Superior temporal gyrus (tissue), 1 donor: ENCODE results near the gene RTN4.
A peak's percentile ranks its signal among the peaks of the same experiment; 100 is the strongest.
"Not testable (repeated sequence)": the region's sequence is repeated elsewhere in the genome, so short reads cannot be mapped to it uniquely, and the experiment has no call there.

ENCODE experiments used
- DNase-seq: peaks from one replicate; pipeline ENCODE4 v3.0.0-alpha.2; 2016; ENCODE audit errors: extremely low spot score

Gene RTN4, protein sequence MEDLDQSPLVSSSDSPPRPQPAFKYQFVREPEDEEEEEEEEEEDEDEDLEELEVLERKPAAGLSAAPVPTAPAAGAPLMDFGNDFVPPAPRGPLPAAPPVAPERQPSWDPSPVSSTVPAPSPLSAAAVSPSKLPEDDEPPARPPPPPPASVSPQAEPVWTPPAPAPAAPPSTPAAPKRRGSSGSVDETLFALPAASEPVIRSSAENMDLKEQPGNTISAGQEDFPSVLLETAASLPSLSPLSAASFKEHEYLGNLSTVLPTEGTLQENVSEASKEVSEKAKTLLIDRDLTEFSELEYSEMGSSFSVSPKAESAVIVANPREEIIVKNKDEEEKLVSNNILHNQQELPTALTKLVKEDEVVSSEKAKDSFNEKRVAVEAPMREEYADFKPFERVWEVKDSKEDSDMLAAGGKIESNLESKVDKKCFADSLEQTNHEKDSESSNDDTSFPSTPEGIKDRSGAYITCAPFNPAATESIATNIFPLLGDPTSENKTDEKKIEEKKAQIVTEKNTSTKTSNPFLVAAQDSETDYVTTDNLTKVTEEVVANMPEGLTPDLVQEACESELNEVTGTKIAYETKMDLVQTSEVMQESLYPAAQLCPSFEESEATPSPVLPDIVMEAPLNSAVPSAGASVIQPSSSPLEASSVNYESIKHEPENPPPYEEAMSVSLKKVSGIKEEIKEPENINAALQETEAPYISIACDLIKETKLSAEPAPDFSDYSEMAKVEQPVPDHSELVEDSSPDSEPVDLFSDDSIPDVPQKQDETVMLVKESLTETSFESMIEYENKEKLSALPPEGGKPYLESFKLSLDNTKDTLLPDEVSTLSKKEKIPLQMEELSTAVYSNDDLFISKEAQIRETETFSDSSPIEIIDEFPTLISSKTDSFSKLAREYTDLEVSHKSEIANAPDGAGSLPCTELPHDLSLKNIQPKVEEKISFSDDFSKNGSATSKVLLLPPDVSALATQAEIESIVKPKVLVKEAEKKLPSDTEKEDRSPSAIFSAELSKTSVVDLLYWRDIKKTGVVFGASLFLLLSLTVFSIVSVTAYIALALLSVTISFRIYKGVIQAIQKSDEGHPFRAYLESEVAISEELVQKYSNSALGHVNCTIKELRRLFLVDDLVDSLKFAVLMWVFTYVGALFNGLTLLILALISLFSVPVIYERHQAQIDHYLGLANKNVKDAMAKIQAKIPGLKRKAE

DNA sequence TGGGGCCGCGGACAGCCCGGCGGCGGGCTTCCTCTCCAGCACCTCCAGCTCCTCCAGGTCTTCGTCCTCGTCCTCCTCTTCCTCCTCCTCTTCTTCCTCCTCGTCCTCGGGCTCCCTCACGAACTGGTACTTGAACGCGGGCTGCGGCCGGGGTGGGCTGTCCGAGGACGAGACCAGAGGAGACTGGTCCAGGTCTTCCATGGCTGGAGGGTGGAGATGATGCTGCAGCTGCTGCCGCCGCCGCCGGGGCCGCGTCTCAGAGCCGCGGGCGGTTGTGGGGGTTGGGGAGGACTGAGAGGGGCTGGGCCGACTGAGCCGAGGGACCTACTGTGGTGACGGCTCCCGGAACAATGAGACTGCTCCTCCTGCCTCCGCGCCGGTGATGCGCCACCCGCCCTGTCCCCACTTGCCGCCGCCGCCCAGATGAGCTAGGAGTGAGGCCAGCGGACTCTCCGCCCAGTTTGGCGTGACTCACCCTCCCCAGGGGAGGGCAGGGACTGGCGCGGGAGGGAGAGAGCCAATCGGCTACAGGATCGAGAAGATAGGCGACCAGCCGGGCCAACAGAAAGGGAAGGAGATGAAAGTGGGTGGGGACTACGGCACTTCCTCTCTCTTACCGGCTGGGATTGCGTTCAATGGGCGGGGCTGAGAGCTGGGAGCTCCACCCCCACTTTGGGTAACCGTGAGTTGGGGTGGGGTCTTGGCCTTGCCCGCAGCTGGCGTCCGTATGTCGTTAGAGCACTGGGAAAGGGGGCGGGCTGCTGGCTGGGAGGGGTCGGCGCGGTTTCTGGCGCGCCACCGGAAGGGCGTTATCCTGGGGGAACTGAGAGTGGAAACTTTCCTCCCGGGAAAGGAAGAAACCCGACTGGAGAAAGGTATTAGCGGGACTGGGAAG lies at the start of gene RTN4:
TSS of gene RTN4 (minus strand) at position 352 of the 895 bp plus-strand sequence. CDS start at position 201, 151 bp downstream.
- DNase-seq = peak; percentile 99

DNA sequence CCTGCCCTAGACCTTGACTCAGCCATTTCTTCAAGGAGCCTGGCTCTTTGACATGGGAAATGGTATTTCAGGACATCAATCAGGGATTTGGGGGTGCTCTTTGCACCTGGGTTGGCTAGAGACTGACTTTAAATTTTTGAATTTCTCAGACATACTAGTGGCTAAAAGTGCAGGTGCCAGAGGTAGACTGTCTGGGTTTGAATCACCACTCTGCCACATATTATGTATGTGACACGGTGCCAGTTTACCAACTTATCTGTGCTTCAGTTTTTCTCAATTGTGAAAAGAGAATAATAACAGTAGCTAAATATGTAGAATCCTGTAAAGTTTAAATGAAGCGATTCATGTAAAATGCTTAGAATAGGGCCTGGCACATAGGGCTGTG lies 49.2 kb upstream of the RTN4 start:
- DNase-seq = no peak

DNA sequence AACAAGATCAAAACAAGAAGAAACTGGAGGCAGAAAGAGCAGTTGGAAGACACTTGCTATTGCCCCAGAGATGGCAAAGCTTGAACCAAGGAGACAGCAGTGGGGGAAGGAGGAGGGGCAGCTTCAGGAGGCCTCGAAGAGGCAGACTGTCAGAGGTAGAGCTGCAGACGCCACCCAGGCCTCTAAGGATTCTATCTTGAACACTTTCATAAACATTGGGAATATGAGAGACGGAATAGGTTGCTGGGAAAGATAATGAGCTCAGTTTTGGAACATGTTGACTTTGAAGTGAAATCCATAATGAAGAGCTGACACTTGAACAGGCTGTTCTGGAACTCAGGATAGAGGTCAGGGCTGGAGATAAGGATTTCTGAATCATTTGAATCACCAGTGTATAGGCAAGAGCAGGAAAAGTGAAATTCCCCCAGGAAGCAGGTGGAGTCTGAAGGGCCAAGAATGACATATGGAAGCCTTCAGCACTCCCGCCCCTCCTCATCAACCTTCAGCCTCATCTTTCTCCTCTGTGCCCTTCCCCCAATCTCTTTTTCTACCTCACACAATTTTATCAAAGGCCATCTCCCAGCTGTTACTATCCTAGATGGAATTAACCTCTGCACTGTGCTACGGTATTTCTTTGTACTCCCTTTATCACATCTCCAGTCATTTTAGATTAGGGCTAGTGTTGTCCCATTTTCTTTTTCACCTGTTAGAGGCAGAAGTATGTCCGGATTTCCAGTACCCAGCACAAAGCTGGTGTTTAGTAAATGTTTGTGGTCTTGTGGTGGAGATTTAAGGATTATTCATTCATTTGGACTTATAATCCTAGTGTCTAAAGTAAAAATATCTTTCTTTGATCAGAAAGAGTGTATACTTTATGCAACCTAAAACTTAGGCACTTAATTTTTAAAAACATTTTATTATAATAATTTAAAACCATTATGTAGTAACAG lies 47.5 kb upstream of the RTN4 start:
- no peak for DNase-seq

DNA sequence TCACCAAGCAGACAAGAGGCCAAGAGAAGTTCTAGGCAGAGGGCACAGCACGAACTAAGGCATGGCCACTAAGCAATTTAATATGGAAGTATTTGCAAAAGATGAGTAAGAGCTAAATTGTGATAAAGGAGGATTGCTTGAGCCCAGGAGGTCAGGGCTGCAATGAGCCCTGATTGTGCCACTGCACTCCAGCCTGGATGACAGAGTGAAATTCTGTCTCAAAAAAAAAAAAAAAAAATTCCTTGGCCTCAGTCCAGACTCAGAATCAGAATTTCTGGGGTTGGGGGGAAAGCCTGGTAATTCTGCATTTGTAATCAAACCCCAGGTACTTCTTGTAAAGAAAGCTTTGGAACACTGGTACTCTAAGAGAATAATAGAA lies 46.8 kb upstream of the RTN4 start:
- DNase-seq = no peak

DNA sequence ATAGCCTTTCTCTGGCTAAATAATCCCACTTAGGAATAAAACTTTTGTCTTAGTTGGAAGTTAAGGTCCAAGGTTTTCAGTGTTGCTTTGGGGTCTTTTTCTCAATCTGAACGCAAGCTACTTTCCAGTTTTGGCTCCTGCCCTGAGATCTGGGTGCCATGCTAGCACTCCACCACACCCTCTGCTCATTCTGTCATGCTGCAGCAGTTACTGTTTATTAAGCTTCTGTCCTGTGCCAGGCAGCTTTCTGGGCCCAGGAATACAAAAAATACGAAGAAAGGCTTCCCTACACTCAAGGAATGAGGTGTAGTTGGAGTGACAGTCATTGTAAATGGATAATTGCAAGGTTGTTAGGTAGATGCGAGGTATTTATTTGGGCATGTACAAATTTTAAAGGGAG lies 46.3 kb upstream of the RTN4 start:
- no peak for DNase-seq

DNA sequence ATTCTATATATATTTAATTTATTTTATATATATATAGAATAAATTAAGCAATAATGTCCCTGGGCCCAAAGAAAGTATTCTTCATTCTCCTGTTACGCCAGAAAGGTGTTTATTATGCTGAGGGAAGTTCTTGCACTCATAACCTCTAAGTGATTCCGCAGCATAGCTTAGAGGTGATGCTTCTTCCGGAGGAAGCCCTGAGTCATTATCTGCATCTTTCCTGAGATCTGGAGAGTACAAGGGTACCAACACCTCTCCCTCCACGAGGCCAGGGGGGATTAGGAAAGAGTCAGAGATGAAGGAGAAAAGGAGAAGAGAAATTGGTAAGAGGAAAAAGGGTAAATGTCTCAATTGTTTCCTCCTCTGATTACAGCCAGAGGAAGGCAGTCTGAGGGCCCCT lies 43.1 kb upstream of the RTN4 start:
- DNase-seq = no peak

DNA sequence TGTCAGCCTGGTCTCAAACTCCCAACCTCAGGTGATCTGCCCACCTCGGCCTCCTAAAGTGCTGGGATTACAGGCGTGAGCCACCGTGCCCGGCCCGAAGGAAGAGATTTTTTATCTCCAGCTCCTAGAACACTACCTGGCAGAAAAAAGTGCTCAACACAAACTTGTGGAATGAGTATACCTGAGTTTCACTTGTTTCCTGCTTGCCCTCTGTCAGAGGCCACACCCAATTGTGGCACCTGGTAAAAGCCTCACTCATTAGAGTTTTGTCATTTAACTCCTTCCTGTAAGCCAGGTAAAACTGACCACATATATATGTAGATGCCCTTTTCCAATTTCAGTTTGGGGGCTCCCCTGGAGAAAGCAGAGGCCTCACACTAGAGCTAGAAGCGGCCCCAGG lies 42.2 kb upstream of the RTN4 start:
- no peak for DNase-seq

DNA sequence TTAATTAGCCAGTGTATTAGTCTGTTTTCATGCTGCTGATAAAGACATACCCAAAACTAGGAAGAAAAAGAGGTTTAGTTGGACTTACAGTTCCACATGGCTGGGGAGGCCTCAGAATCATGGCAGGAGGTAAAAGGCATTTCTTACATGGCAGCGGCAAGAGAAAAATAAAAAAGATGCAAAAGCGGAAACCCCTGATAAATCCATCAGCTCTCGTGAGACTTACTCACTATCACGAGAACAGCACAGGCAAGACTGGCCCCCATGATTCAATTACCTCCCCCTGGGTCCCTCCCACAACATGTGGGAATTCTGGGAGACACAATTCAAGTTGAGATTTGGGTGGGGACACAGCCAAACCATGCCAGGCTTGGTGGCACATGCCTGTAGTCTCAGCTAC lies 41.4 kb upstream of the RTN4 start:
- not testable (repeated sequence) for DNase-seq

DNA sequence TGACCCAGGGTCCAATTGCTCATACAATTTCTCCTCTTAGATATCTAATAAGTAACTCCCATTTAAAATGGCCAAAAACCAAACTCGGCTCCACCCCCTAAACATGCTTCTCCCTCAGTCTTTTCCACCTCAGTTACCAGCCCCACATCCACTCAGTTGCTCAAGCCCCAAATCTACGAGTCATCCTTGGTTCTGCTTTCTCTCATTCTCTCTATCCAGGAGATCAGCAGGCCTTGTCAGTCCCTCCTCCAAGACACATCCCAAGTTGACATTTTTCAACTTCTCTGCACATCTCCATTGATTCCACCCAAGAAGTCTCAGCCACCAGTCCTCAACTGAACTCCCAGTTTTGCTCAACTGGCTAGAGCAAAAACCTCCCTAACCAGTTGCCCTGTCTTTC lies 40.5 kb upstream of the RTN4 start:
- no peak for DNase-seq

DNA sequence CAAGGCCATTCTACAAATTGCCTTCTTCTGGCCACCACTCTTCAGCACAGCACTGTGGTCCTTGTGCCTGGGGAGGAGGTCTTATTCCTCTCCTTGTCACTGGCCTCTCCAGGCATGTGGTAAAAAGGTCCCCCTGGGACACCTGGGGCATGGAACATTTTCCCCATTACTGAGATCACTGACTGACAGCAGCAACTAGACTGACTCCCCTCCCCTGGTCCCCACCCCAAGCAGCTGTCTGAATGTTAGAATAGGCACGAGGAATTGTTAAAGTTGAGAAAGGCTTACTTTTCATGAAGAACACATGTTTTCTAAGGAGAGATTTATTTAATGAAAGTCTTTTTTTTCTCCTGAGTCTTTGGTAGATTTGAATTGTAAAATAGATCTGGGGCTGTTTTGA lies 39.5 kb upstream of the RTN4 start:
- no peak for DNase-seq

DNA sequence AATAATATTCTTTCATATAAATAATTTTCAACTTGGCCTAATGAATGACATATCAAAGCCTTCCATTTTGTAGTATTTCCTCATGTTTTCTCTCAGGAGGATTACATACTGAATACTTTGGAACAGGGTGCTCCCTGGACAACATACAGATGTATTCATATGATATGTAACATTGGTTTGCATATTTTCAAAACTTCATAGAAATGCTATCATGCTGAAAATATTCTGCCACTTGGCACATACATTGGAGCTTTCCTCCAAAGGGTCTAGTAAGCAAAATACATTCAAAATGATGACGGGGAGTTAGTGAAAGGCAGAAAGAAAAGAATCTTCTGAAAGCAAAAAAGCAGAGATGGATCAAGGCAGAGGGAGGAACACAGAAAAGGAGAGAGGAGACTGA lies 38.1 kb upstream of the RTN4 start:
- no peak for DNase-seq

DNA sequence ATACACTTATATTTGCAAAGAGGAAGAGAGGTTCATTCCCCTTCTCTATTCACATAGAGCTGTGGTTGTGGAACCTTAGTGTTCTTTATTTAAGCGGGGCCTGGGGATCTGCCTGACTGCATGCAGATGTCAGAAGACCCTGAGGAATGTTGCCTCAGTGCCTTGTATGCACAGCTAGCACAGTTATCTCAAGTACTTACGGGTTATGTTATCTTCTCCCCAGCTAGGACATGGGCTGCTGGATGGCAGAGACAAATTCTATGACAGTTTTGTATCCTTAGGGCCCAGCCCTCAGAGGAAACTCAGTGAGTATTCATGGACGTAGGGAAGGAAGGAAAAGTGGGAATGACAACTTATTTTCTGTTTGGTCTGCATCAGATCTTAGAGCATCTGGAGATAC lies 37.7 kb upstream of the RTN4 start:
- DNase-seq = no peak

DNA sequence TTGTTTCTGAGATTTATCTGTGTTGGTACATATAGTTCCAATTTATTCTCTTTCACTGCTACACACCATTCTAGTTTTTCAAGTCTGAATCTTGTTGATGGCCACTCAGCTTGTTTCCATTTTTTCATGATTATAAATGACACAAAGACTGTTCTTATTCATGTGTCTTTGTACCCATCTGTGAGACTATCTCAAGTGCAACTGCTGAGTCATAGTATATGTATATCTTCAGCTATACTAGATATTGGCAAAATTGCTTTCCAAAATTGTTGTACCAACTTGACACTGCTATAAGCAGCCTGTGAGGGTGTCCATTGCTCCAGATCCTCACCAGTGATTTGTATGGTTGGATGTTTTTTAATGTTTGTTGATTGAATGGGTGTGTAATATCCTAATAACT lies 37.2 kb upstream of the RTN4 start:
- no peak for DNase-seq

DNA sequence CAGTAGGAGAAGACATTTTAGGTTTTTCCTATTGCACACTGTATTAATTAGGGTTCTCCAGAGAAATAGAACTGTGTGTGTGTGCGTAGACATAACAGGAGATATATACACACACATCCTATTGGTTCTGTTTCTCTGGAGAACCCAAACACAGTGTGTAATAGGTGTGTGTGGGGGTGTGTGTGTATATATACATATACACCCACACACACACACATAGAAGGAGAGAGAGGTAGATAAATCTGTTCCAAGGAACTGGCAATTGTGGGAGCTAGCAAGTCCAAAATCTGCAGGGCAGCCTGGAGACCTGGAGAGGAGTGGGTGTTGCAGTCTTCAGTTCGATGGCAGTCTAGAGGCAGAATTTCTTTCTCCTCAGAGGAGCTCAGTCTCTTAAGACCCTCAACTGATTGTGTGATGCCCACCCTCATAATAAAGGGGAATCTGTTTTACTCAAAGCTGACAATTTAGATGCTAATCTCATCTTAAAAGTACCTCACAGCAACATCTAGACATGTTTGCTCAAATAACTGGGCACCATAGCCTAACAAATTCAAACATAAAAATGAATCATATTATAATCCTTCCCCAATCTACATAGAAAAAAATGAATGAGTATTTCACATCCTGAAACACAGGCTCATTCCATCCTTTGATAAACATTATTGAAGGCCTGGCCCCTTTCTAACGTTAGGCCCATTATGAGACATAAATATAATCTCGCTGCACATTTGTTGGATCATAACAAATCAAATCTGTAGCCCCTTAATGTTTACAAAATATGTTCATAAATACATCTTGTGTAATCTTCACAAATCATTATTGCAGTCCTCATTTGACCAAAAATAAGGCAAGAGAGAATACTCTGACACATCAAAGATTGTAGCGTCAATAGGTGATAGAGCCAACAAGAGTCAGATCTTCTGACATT lies 35.1 kb upstream of the RTN4 start:
- DNase-seq = no peak

DNA sequence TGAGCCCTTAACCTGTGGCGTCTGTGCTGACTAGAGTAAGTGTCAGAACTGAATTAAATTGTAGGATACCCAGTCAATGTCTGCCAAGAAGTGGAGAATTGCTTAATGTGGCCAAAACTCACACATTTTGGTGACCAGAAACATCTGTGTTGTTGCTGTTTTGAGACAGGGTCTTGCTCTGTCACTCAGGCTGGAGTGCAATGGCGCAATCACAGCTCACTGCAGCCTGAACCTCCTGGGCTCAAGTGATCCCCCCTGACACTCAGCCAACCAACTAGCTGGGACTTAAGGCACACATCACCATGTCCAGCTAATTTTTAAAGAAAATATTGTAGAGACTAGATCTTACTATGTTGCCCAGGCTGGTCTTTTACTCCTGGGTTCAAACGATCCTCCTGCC lies 34.4 kb upstream of the RTN4 start:
- no peak for DNase-seq

DNA sequence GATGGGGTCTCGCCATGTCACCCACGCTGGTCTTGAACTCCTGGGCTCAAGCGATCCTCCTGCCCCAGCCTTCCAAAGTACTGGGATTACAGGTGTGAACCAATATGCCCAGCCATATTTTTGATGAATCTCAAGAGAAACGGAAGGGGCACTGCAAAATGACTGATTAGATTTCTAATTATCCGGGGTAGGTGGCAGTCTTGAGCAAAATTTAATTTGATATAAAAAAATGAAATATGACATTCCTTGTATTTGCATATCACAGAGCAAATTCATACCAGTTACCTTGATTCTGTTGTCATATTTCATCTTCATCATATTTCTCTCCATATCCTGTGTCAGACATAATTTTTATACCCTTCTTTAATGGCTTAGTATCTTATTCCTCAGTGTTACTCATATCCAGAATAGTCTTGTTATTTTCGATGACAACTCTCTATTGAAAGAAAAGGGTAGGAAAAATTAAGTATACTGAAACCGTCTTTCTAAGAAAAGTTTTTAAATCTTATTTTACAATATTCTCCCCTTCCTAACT lies 30.0 kb upstream of the RTN4 start:
- no peak for DNase-seq

DNA sequence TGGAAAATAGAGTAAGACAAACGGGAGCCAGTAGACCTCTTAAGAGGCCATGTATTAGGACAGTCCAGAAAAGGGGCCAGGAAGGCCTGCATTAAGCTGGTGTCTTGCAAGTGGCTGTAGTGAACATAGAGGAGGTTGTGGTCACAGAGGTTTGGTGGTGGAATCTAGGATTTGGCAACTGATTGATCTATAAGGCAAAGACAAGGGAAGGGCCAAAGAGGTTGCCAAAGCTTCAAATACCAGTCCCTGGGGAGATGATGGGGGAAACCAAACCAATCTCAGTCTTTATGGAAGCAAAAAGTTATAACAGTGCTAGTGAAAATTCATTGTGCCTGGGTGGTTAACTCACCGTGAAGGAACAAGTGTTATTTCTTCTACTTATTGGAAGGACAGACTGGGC lies 28.7 kb upstream of the RTN4 start:
- DNase-seq = no peak

DNA sequence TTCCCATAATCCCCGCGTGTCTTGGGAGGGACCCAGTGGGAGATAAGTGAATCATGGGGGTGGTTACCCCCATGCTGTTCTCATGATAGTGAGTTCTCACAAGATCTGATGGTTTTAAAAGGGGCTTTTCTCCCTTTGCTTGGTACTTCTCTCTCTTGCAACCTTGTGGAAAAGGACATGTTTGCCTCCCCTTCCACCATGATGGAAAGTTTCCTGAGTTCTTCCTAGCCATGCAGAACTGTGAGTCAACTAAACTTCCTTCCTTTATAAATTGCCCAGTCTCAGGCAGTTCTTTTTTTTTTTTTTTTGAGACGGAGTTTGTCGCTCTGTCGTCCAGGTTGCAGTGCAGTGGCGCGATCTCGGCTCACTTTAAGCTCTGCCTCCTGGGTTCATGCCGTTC lies 26.5 kb upstream of the RTN4 start:
- DNase-seq = no peak

DNA sequence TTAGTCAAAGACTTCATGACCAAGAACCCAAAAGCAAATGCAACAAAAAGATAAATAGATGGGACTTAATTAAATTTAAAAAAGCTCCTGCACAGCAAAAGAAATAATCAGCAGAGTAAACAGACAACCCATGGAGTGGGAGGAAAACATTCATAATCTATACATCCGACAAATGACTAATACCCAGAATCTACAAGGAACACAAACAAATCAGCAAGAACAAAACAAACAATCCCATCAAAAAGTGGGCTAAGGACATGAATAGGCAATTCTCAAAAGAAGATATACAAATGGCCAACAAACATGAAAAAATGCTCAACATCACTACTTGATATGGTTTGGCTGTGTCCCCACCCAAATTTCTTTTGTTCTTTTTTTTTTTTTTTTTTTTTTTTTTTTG lies 25.8 kb upstream of the RTN4 start:
- DNase-seq = not testable (repeated sequence)
